Esophagus muscularis mucosa (tissue), 4 donors: ENCODE measurements around the gene ASB5. TPM values are rescaled to one million over a fixed set of nuclear protein-coding genes. Genes with fewer than 3 reads are reported as not detected.

Experiments
- DNase-seq: peaks from one replicate; pipeline ENCODE4 v3.0.0-alpha.2; 2017; ENCODE audit errors: extremely low spot score
- H3K27ac ChIP-seq, 4 donors: fragments of 200-600 bp; sonication (generic); replicated peaks in 1 of 4; 1 replicate in 3 of 4; 2 replicates in 1 of 4; pipeline ENCODE4 v1.5.1; 2016 to 2019; ENCODE audit warnings: mild to moderate bottlenecking in 1 of 4
- H3K27me3 ChIP-seq, 4 donors: fragments of 200-600 bp; sonication (generic); one replicate each; pipeline versions ENCODE4 v1.5.1 to v1.6.0; 2016 to 2019
- H3K36me3 ChIP-seq, 4 donors: fragments of 200-600 bp; sonication (generic); one replicate each; pipeline ENCODE4 v1.5.1; 2016 to 2019
- H3K4me1 ChIP-seq, 4 donors: fragments of 200-600 bp; sonication (generic); one replicate each; pipeline ENCODE4 v1.5.1; 2016 to 2019
- H3K4me3 ChIP-seq, 4 donors: fragments of 200-600 bp; sonication (generic); 1 replicate in 2 of 4; 2 replicates in 2 of 4; pipeline ENCODE4 v1.5.1; 2016 to 2019; ENCODE audit warnings: mild to moderate bottlenecking in 4 of 4, moderate library complexity in 1 of 4
- H3K9me3 ChIP-seq, 4 donors: fragments of 200-600 bp; sonication (generic); 1 replicate in 3 of 4; 2 replicates in 1 of 4; pipeline ENCODE4 v1.5.1; 2016 to 2019
- EP300 ChIP-seq: sonication (generic); formaldehyde crosslinking; IDR thresholded peaks from one replicate; pipeline ENCODE4 v1.6.1; 2017; ENCODE audit warnings: antibody characterized with exemption
- POLR2A ChIP-seq: fragments of 450-650 bp; IDR thresholded peaks from one replicate; pipeline ENCODE4 v1.6.1; 2017; ENCODE audit warnings: antibody characterized with exemption, moderate library complexity, mild to moderate bottlenecking, low read depth
- POLR2AphosphoS5 ChIP-seq, 2 donors: sonication (generic); formaldehyde crosslinking; IDR thresholded peaks; one replicate each; pipeline ENCODE4 v1.6.1; 2017; ENCODE audit warnings: antibody characterized with exemption in 2 of 2
- WGBS: methylation state at CpG from one replicate; pipeline ENCODE4 v1.1.5; 2018; 5-methylcytosine and 5-hydroxymethylcytosine counted together
- intact Hi-C: fragments of 100-400 bp; cut with DNase I; formaldehyde crosslinking; loops from one replicate; pipeline ENCODE4 v1.15.1; 2023
- total RNA-seq, 4 donors: library from RNA; depleted of rRNA; stranded (reverse); fragments of >200 nt; gene quantifications; one replicate each; pipeline versions ENCODE4 v1.1.0 to v1.2.1, GENCODE V29; 2016
- TF ChIP-seq, protein P1 (sequence below), 3 experiments: fragments of 200-600 bp in 2 of 3; fragments of 450-650 bp in 1 of 3; sonication (generic) in 2 of 3; IDR thresholded peaks; one replicate each; pipeline ENCODE4 v1.5.1; 2017 to 2019; ENCODE audit warnings: antibody characterized with exemption in 3 of 3, mild to moderate bottlenecking in 2 of 3, moderate library complexity in 1 of 3

ASB5 gene
- total RNA-seq, 4 donors from 2014 or later: 13.1 to 37.8 (median 27.0) TPM

GRCh38 chr4:176188654-176189053 is 80.4 kb downstream of the ASB5 start:
- H3K4me3 ChIP-seq: no peak overlapping the region
- H3K9me3 ChIP-seq: no peaks in the 10 kb centered on the region
- no peak overlapping the region for H3K27ac ChIP-seq
- peaks cover 3 to 22% (median 17%) of the 10 kb centered on the region in 4 donors for H3K4me1 ChIP-seq
- no peaks in the 10 kb centered on the region for H3K36me3 ChIP-seq
- H3K27me3 ChIP-seq: no peaks in the 10 kb centered on the region
- TF ChIP-seq, protein P1, sequence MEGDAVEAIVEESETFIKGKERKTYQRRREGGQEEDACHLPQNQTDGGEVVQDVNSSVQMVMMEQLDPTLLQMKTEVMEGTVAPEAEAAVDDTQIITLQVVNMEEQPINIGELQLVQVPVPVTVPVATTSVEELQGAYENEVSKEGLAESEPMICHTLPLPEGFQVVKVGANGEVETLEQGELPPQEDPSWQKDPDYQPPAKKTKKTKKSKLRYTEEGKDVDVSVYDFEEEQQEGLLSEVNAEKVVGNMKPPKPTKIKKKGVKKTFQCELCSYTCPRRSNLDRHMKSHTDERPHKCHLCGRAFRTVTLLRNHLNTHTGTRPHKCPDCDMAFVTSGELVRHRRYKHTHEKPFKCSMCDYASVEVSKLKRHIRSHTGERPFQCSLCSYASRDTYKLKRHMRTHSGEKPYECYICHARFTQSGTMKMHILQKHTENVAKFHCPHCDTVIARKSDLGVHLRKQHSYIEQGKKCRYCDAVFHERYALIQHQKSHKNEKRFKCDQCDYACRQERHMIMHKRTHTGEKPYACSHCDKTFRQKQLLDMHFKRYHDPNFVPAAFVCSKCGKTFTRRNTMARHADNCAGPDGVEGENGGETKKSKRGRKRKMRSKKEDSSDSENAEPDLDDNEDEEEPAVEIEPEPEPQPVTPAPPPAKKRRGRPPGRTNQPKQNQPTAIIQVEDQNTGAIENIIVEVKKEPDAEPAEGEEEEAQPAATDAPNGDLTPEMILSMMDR (IDR thresholded peaks at IDR 0.05): no peak
- no peak for TF ChIP-seq POLR2AphosphoS5 (IDR thresholded peaks at IDR 0.05)
- no peak for TF ChIP-seq POLR2A
- intact Hi-C loops: no loop called here
- no peak for DNase-seq

DNA sequence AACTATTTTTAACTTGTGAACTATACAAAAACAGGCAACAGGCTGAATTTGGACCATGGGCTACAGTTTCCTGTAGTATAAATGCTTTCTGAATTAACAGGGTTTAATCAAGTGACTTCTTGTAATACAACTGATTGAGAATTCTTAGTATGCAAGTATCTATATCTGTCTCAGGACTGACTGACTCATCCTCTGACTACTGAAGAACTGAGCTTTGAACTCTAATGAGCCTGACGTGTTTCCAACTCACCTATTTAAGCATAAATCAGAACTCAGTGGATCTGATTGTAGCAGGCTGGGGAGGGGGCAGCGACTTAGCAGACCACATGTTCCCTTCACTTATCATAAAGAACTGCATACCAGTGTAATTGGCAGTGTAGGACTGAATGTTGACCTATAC is 81.4 kb downstream of the ASB5 start:
- TF ChIP-seq, protein P1 (IDR thresholded peaks at IDR 0.05): no peak
- TF ChIP-seq POLR2A (no peak), POLR2AphosphoS5 (IDR thresholded peaks at IDR 0.05) (no peak), EP300 (no peak)
- peaks cover 3 to 22% (median 17%) of the 10 kb centered on the region in 4 donors for H3K4me1 ChIP-seq
- intact Hi-C loops: no loop called here
- H3K27ac ChIP-seq: no peak overlapping the region
- no peaks in the 10 kb centered on the region for H3K9me3 ChIP-seq
- WGBS: 83% methylated on average over 2 of the region's 2 CpGs
- no peaks in the 10 kb centered on the region for H3K27me3 ChIP-seq
- H3K36me3 ChIP-seq: no peaks in the 10 kb centered on the region
- no peak overlapping the region for H3K4me3 ChIP-seq
- no peak for DNase-seq

DNA sequence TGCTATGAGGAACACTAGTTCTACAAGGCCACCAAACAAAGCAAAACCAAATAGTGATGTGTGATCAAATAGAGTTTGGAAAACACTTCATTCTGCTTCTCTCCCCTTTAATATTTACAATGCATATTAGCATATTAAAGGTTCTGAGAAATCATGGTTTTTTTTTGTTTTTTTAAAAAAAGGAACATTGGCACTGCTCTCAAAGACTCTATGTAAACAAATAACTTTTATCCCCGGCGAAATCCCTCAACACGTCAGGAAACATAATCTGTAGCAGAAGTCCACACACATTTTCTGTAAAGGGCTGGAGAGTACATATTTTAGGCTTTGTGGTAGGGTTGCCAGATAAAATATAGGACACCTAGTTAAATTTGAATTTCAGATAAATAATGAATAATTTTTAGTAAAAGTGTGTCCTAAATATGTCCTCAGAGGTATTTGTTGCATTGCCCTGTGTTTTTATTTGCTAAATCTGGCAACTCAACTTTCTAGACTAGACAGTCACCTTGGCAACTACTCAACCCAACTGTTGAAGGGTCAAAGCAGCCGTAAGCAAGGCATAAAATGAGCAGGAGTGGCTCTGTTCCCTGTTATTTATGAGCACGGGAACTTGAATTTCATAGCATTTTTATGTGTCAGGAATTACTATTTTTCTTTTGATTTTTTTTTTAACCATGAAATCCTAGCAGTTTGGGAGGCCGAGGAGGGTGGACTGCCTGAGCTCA is 82.2 kb downstream of the ASB5 start:
- no peaks in the 10 kb centered on the region for H3K27me3 ChIP-seq
- TF ChIP-seq, protein P1 (IDR thresholded peaks at IDR 0.05): no peak
- TF ChIP-seq POLR2A (no peak), POLR2AphosphoS5 (IDR thresholded peaks at IDR 0.05) (no peak), EP300 (no peak)

DNA sequence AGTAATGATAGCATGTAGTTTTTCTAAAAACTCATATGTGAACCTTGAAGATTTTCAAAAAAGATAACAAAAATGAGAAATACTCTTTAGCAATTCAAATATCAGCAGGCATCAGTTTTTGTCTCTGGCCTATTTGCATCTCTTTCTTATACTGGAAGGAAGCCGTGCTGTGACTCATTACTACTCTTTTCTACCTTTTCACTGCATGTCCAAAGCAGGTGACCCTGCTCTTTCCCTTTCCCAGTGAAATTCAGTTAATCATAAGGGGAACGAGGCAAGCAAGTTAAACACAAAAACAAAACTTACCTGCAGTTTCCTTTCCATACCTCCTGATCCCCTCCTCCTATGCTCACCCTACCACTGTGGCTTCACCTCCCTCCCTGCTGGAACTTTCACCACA is 83.0 kb downstream of the ASB5 start:
- Histone ChIP-seq H3K9me3 (no peaks in the 10 kb centered on the region), H3K4me3 (no peak overlapping the region), H3K27ac (no peak overlapping the region), H3K4me1 (peaks cover 3 to 20% (median 16%) of the 10 kb centered on the region in 4 donors), H3K36me3 (no peaks in the 10 kb centered on the region), H3K27me3 (no peaks in the 10 kb centered on the region)
- TF ChIP-seq POLR2A (no peak), EP300 (no peak), POLR2AphosphoS5 (IDR thresholded peaks at IDR 0.05) (no peak)
- TF ChIP-seq, protein P1 (IDR thresholded peaks at IDR 0.05): no peak
- DNase-seq: no peak
- 66% methylated on average over 2 of the region's 2 CpGs for WGBS
- intact Hi-C loops: no loop called here

More for the DNA sequence above, 82.2 kb downstream of the ASB5 start:
- intact Hi-C loops: no loop called here
- WGBS: 60% methylated on average over 6 of the region's 6 CpGs
- no peak overlapping the region for H3K4me3 ChIP-seq
- no peak for DNase-seq
- H3K4me1 ChIP-seq: peaks cover 3 to 20% (median 16%) of the 10 kb centered on the region in 4 donors
- H3K27ac ChIP-seq: no peak overlapping the region
- H3K36me3 ChIP-seq: no peaks in the 10 kb centered on the region
- H3K9me3 ChIP-seq: no peaks in the 10 kb centered on the region

DNA sequence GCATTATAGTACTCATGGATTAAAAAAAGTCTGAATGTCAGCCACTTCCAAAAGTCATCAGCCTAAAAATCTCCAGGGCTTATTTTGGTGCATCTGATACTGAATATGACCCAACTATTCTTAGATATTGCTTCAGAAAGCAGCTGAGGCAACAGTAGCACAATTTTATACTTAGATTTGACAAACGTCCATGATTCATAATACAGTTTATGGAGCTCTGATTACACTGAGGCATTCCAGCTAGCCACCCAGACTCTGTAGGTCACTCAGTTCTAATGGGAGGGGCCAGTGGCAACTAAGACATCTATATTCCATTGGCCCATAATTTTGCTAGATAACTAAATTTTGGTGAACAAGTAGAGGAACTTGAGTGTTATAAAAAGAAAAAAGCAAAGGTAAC is 84.0 kb downstream of the ASB5 start:
- H3K27me3 ChIP-seq: no peaks in the 10 kb centered on the region
- no peaks in the 10 kb centered on the region for H3K9me3 ChIP-seq
- H3K36me3 ChIP-seq: no peaks in the 10 kb centered on the region
- no peak overlapping the region for H3K4me3 ChIP-seq
- H3K4me1 ChIP-seq: peaks cover 3 to 14% (median 10%) of the 10 kb centered on the region in 4 donors
- 27% methylated on average over 1 of the region's 1 CpG for WGBS
- H3K27ac ChIP-seq: no peak overlapping the region
- intact Hi-C loops: no loop called here
- DNase-seq: no peak
- TF ChIP-seq, protein P1 (IDR thresholded peaks at IDR 0.05): no peak
- TF ChIP-seq POLR2AphosphoS5 (IDR thresholded peaks at IDR 0.05) (no peak), POLR2A (no peak), EP300 (no peak)
